Measurements from ENCODE around the gene TCN2.
"Not testable (repeated sequence)": the region's sequence is repeated elsewhere in the genome, so short reads cannot be mapped to it uniquely, and the experiment has no call there.

The TCN2 gene

GRCh38 chr22:30610299-30610698, 3.3 kb downstream of the TCN2 start:
- DNase-seq (ENCODE audit: low read depth in 2 of 2) = no peak

- no peak for DNase-seq (ENCODE audit: low read depth in 2 of 2)
Observed at GRCh38 chr22:30611197-30611596, 4.2 kb downstream of the TCN2 start.

- DNase-seq (ENCODE audit: low read depth in 2 of 2) = no peak
Observed at GRCh38 chr22:30612789-30613188, 5.8 kb downstream of the TCN2 start.

GRCh38 chr22:30614268-30614667, 7.3 kb downstream of the TCN2 start:
- DNase-seq (ENCODE audit: low read depth in 2 of 2) = no peak

- DNase-seq (ENCODE audit: low read depth in 2 of 2) = no peak
Observed at GRCh38 chr22:30614879-30615278, 7.9 kb downstream of the TCN2 start.

- DNase-seq (ENCODE audit: low read depth in 2 of 2) = no peak
Observed at GRCh38 chr22:30615543-30615954, 8.6 kb downstream of the TCN2 start.

- no peak for DNase-seq (ENCODE audit: low read depth in 2 of 2)
Observed at GRCh38 chr22:30617819-30618218, 10.8 kb downstream of the TCN2 start.

- DNase-seq (ENCODE audit: low read depth in 2 of 2) = not testable (repeated sequence)
Observed at GRCh38 chr22:30619909-30620308, 12.9 kb downstream of the TCN2 start.

GRCh38 chr22:30626413-30626812, 19.4 kb downstream of the TCN2 start:
- DNase-seq (ENCODE audit: low read depth in 2 of 2) = no peak

- DNase-seq (ENCODE audit: low read depth in 2 of 2) = no peak
Observed at GRCh38 chr22:30627471-30627870, 20.5 kb downstream of the TCN2 start.

- no peak for DNase-seq (ENCODE audit: low read depth in 2 of 2)
Observed at GRCh38 chr22:30628491-30628890, 21.5 kb downstream of the TCN2 start.

- DNase-seq (ENCODE audit: low read depth in 2 of 2) = not testable (repeated sequence)
Observed at GRCh38 chr22:30631469-30631868, 24.5 kb downstream of the TCN2 start.

GRCh38 chr22:30634471-30635233, 27.7 kb downstream of the TCN2 start:
- peak; percentile 80 to 89 for DNase-seq (ENCODE audit: low read depth in 2 of 2)

GRCh38 chr22:30635273-30636225, 28.6 kb downstream of the TCN2 start, which contains the start of gene SLC35E4:
Gene SLC35E4 (plus strand): TSS chr22:30635781. CDS start chr22:30636451, 670 bp downstream.
- DNase-seq (ENCODE audit: low read depth in 2 of 2) = peak; percentile 92 to 99

- DNase-seq (ENCODE audit: low read depth in 2 of 2) = no peak
Observed at GRCh38 chr22:30636226-30637077, 29.5 kb downstream of the TCN2 start.

- no peak for DNase-seq (ENCODE audit: low read depth in 2 of 2)
Observed at GRCh38 chr22:30637701-30638114, 30.7 kb downstream of the TCN2 start.

- no peak for DNase-seq (ENCODE audit: low read depth in 2 of 2)
Observed at GRCh38 chr22:30640361-30640760, 33.4 kb downstream of the TCN2 start.

GRCh38 chr22:30640839-30641430, 34.0 kb downstream of the TCN2 start:
- DNase-seq (ENCODE audit: low read depth in 2 of 2) = no peak

GRCh38 chr22:30643055-30643875, 36.3 kb downstream of the TCN2 start:
- no peak for DNase-seq (ENCODE audit: low read depth in 2 of 2)

GRCh38 chr22:30646518-30647160, 39.7 kb downstream of the TCN2 start:
- DNase-seq (ENCODE audit: low read depth in 2 of 2) = no peak

Measured in stimulated activated CD4-positive, alpha-beta T cell treated with anti-CD3 and anti-CD28 coated beads, Interleukin-1b, Interleukin-23, amount 100 ng/mL, for 1 hour (primary cell).